Adrenal gland (tissue), 5 donors: ENCODE results near the gene FAM234A.

Source experiments
- CTCF ChIP-seq, 6 experiments: fragments of 450-650 bp in 4 of 6; fragments of 200-600 bp in 2 of 6; sonication (generic) in 1 of 6; IDR thresholded peaks; 1 replicate in 5 of 6; 2 replicates in 1 of 6; pipeline versions ENCODE4 v1.5.1 to v1.8.0; 2016 to 2021; ENCODE audit warnings: antibody characterized with exemption in 6 of 6, mild to moderate bottlenecking in 2 of 6, moderate library complexity in 1 of 6
- POLR2A ChIP-seq, 2 donors: fragments of 450-650 bp; IDR thresholded peaks; one replicate each; pipeline ENCODE4 v1.6.1; 2017; ENCODE audit warnings: antibody characterized with exemption in 2 of 2, mild to moderate bottlenecking in 2 of 2, moderate library complexity in 1 of 2
- donor health status: DM: no; HTN: no; CAD: no.

- TF ChIP-seq CTCF (IDR thresholded peaks at IDR 0.05) (no peak), POLR2A (IDR thresholded peaks at IDR 0.05) (no peak)
Observed at GRCh38 chr16:228151-228851, 6.3 kb upstream of the FAM234A start.
